Stimulated activated CD8-positive, alpha-beta memory T cell treated with anti-CD3 and anti-CD28 coated beads, Interleukin-15, amount 100 ng/mL, for 4 hours (primary cell): ENCODE results near the gene SPN.
"Not testable (repeated sequence)": the region's sequence is repeated elsewhere in the genome, so short reads cannot be mapped to it uniquely, and the experiment has no call there.

Experiments
- DNase-seq, 2 donors: peaks; one replicate each; pipeline ENCODE4 v3.0.0-alpha.2; 2020; ENCODE audit warnings: low read depth in 2 of 2

The SPN gene

GRCh38 chr16:29676989-29677785 is 14.1 kb downstream of the SPN start:
- DNase-seq: no peak

DNA sequence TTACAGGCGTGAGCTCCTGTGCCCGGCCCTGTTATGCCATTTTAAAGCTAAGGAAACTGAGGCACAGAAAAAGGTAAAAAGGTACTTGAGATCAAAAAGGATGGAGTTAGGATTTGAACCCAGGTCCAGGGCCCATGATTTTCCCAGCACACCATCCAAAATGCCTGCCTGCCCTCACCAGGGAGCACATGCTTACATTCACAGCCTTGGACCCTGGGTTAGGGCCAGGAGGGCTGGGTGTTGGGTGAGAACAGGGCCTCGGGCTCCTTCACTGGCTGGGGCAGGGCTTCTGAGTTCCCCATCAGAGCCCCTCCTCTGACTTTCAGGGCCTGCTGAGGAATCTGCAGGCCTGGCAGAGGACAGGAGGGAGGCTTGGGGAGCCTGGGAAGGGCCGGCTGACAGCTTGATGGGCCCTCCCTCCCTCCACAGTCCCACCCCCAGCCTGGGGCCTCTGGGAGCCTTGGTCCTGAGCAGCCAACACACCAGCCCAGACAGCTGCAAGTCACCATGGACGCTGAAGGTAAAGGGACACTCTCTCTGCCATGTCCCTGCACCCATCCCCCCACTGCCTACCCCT is 15.7 kb downstream of the SPN start, which contains the start of gene QPRT:
QPRT (plus strand) TSS at position 490 of the 577 bp plus-strand sequence; CDS start at position 508, 18 bp downstream.
- DNase-seq: no peak

- no peak for DNase-seq
These were observed 17.1 kb downstream of the SPN start for GRCh38 chr16:29680180-29680598.

- DNase-seq: no peak
These were observed 20.6 kb downstream of the SPN start for GRCh38 chr16:29683543-29684090.

DNA sequence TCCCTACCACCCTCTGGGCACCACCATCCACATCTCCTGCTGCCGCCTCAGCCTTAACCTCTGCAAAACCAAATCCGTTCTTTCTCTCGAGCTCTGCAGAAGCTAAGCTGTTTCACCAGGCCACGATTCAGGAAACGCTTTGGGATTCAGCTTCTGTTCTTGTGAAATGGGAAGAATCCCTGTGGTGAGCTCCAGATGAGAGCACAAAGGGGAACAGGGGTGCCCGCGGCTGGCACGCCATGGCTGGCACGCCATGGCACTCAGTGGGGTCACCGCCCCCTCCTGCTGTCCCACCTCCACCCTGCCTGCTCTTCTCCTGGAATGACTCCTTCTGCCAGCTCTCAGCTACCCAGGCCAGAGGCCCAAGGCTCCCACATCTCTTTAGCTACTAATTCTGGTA is 21.6 kb downstream of the SPN start:
- DNase-seq: no peak

GRCh38 chr16:29686740-29687332 is 23.8 kb downstream of the SPN start:
- DNase-seq: no peak

- no peak for DNase-seq
These were observed 24.7 kb downstream of the SPN start for GRCh38 chr16:29687755-29688154.

DNA sequence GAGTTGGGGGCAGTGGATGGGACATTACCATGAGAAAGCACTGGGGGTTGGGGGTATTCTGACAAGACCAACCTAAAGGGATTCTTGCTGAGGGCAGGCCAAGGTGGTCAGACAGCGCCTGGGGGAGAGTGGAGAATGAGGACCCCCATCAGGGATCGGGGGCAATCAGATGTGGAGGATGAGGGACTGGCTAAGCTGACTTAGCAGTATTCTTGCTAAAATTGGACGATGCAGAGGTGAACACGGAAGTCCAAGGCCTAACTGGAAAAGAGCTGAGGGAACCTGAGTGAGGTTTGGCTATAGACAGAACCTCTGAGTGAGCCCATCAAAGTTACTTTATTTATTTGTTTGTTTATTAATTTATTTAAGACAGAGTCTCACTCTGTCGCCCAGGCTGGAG is 25.1 kb downstream of the SPN start:
- DNase-seq: no peak

DNA sequence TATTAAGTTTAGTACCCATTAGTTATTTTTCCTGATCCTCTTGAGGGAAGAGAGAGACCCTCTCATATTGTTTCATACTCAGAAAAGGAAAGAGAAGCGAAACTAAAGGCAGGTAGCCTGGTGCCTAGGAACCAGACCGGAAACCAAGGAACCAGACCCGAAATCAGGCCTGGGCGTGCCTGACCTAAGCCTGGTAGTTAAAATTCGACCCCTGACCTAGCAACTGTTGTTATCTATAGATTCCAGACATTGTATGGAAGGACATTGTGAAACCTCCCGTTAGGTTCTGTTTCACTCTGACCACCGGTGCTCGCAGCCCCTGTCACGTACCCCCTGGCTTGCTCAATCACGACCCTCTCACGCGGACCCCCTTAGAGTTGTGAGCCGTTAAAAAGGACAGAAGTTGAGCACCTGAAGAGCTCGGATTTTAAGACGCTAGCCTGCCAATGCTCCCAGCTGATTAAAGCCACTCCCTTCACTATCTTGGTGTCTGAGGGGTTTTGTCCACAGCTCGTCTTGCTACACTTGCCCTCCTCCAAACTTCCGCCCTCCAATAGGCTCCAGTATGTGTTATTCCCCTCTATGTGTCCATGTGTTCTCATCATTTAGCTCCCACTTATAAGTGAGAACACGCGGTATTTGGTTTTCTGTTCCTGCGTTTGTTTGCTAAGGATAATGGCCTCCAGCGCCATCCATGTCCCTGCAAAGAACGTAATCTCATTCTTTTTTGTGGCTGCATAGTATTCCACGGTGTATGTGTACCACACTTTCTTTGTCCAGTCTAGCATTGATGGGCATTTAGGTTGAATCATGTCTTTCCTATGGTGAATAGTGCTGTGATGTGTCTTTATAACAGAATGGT is 26.7 kb downstream of the SPN start:
- DNase-seq: not testable (repeated sequence)

GRCh38 chr16:29692606-29693005 is 29.6 kb downstream of the SPN start:
- not testable (repeated sequence) for DNase-seq

GRCh38 chr16:29694384-29695195 is 31.5 kb downstream of the SPN start:
- DNase-seq: no peak

DNA sequence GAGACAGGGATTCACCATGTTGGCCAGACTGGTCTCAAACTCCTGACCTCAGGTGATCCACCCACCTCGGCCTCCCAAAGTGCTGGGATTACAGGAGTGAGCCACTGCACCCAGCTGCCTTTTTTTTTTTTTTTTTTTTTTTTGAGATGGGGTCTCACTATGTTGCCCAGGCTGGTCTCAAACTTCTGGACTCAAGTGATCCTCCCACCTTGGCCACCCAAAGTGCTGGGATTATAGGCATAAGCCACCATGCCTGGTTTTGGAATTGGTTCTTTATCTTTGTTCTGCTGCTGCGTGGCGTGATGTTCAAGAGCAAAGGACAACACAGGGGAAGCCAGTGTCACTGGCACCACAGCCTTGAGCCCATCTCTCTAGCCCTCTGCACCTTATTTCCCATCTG is 32.6 kb downstream of the SPN start:
- not testable (repeated sequence) for DNase-seq

GRCh38 chr16:29696881-29697331 is 33.9 kb downstream of the SPN start:
- no peak for DNase-seq

GRCh38 chr16:29697391-29697790 is 34.3 kb downstream of the SPN start:
- no peak for DNase-seq

GRCh38 chr16:29698042-29698441 is 35.0 kb downstream of the SPN start:
- DNase-seq: no peak

DNA sequence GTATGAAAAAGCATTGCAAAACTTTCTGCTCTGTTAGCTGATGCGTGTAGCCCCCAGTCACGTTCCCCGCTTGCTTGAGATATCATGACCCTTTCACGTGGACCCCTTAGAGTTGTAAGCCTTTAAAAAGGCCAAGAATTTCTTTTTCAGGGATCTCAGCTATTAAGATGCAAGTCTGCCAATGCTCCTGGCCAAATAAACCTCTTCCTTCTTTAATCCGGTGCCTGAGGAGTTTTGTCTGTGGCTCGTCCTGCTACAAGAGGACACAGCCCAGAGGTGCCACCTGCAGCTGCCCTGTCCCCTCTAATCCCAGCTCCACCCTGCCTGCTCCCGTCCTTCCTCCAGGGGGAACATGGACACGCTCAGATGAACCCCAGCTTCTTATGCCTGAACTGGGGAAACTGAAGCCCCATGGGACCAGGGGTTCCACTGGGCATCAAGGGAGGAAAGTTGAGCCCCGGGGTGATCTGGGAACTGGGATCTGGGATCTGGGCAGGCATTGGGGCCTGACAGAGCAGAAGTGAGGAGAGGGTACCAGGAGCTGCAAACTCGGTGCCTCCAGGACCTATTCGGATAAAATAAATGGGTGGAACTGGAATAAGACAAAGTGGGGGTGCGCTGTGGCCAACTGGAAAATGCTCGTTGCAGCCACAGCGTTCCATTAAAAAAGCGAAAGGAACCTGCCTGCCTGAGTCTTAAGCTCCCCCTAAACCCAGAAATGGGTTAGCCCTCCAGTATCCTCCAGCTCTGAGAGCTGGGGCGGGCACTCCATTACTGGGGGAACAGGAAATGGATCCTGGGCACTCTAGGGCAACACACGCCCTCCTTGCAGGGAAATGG is 35.7 kb downstream of the SPN start:
- DNase-seq: no peak

- DNase-seq: no peak
These were observed 36.5 kb downstream of the SPN start for GRCh38 chr16:29699324-29700219.

GRCh38 chr16:29700253-29700987 is 37.4 kb downstream of the SPN start:
- peak; percentile 37 to 42 for DNase-seq
